Dendritic cell treated with granulocyte-macrophage colony-stimulating factor and Interleukin-4, amounts not matched to agents 40 ng/mL and 50 ng/mL, for 4 days (primary cell): ENCODE data around the gene S100A4.
"Not testable (repeated sequence)": the region's sequence is repeated elsewhere in the genome, so short reads cannot be mapped to it uniquely, and the experiment has no call there.

ENCODE experiments used
- H3K27ac Mint-ChIP-seq: one replicate; pipeline ENCODE4 v1.8.0; 2022; ENCODE audit warnings: mild to moderate bottlenecking, mixed read lengths
- H3K27me3 Mint-ChIP-seq: one replicate; pipeline ENCODE4 v1.8.0; 2022; ENCODE audit warnings: mild to moderate bottlenecking, mixed read lengths
- H3K36me3 Mint-ChIP-seq: one replicate; pipeline ENCODE4 v1.8.0; 2022; ENCODE audit warnings: low read depth, mixed read lengths
- H3K4me1 Mint-ChIP-seq: one replicate; pipeline ENCODE4 v1.8.0; 2022; ENCODE audit warnings: low read depth, mixed read lengths
- H3K4me3 Mint-ChIP-seq: one replicate; pipeline ENCODE4 v1.8.0; 2022; ENCODE audit warnings: mild to moderate bottlenecking, moderate library complexity, mixed read lengths
- H3K9me3 Mint-ChIP-seq: one replicate; pipeline ENCODE4 v1.8.0; 2022; ENCODE audit warnings: mixed read lengths
- intact Hi-C: fragments of 100-400 bp; cut with micrococcal nuclease; formaldehyde crosslinking; loops from one replicate; pipeline ENCODE4 v1.15.0; 2022

The S100A4 gene

GRCh38 chr1:153525088-153525728 is 20.4 kb downstream of the S100A4 start:
- no peaks in the 10 kb centered on the region for H3K27me3 Mint-ChIP-seq
- peaks cover 19% of the 10 kb centered on the region for H3K36me3 Mint-ChIP-seq
- peaks cover 48% of the 10 kb centered on the region for H3K4me1 Mint-ChIP-seq
- peak overlapping the region; percentile 9 for H3K27ac Mint-ChIP-seq
- no peaks in the 10 kb centered on the region for H3K9me3 Mint-ChIP-seq
- intact Hi-C loops = no loop called here
- H3K4me3 Mint-ChIP-seq = no peak overlapping the region

DNA sequence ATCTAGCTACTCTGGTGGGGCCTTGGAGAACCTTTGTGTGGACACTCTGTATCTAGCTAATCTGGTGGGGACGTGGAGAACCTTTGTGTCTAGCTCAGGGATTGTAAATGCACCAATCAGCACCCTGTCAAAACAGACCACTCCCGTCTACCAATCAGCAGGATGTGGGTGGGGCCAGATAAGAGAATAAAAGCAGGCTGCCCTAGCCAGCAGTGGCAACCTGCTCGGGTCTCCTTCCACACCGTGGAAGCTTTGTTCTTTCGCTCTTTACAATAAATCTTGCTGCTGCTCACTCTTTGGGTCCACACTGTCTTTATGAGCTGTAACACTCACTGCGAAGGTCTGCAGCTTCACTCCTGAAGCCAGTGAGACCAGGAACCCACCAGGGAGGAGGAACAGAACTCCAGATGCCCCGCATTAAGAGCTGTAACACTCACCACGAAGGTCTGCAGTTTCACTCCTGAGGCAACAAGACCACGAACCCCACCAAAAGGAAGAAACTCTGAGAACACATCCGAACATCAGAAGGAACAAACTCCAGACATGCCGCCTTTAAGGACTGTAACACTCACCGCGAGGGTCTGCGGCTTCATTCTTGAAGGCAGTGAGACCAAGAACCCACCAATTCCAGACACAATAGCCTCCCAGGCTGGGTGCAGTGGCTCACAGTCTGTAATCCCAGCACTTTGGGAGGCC is 23.1 kb downstream of the S100A4 start:
- H3K4me3 Mint-ChIP-seq, H3K9me3 Mint-ChIP-seq, H3K36me3 Mint-ChIP-seq, intact Hi-C loops, H3K27me3 Mint-ChIP-seq, H3K27ac Mint-ChIP-seq: not testable (repeated sequence)
- H3K4me1 Mint-ChIP-seq = peaks cover 55% of the 10 kb centered on the region

- H3K27me3 Mint-ChIP-seq, intact Hi-C loops, H3K27ac Mint-ChIP-seq, H3K4me3 Mint-ChIP-seq, H3K36me3 Mint-ChIP-seq, H3K9me3 Mint-ChIP-seq: not testable (repeated sequence)
- H3K4me1 Mint-ChIP-seq = peaks cover 49% of the 10 kb centered on the region
These were observed 23.8 kb downstream of the S100A4 start for GRCh38 chr1:153521808-153522207.

- intact Hi-C loops = no loop called here
- no peaks in the 10 kb centered on the region for H3K9me3 Mint-ChIP-seq
- no peak overlapping the region for H3K27ac Mint-ChIP-seq
- peaks cover 49% of the 10 kb centered on the region for H3K4me1 Mint-ChIP-seq
- no peak overlapping the region for H3K4me3 Mint-ChIP-seq
- no peaks in the 10 kb centered on the region for H3K27me3 Mint-ChIP-seq
- no peaks in the 10 kb centered on the region for H3K36me3 Mint-ChIP-seq
These were observed 24.7 kb downstream of the S100A4 start for GRCh38 chr1:153520818-153521476.

DNA sequence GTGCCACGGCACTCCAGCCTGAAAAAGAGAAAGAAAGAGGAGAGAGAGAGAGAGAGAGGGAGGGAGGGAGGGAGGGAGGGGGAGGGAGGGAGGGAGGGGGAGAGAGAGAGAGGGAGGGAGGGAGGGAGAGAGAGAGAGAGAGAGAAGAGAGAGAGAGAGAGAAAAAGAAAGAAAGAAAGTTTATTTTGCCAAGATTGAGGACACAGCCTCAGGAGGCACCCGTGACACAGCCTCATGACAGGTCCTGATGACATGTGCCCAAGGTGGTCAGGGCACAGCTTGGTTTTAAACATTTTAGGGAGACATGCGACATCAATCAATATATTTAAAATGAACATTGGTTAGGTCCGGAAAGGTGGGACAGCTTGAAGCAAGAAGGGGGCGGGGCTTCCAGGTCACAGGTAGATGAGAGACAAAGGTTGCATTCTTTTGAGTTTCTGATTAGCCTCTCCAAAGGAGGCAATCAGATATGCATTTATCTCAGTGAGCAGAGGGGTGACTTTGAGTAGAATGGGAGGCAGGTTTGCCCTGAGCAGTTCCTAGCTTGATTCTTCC is 25.4 kb downstream of the S100A4 start:
- intact Hi-C loops, H3K27me3 Mint-ChIP-seq, H3K4me3 Mint-ChIP-seq, H3K9me3 Mint-ChIP-seq, H3K36me3 Mint-ChIP-seq, H3K27ac Mint-ChIP-seq: not testable (repeated sequence)
- peaks cover 50% of the 10 kb centered on the region for H3K4me1 Mint-ChIP-seq

GRCh38 chr1:153519242-153519641 is 26.4 kb downstream of the S100A4 start:
- Mint-ChIP-seq H3K4me1 (peaks cover 58% of the 10 kb centered on the region), H3K4me3 (no peak overlapping the region), H3K9me3 (no peaks in the 10 kb centered on the region), H3K27ac (no peak overlapping the region), H3K36me3 (no peaks in the 10 kb centered on the region), H3K27me3 (no peaks in the 10 kb centered on the region)
- intact Hi-C loops = loop anchor here (10.0 kb wide), 1 partner anchor 226 kb away; no protein-coding TSS in a partner anchor

DNA sequence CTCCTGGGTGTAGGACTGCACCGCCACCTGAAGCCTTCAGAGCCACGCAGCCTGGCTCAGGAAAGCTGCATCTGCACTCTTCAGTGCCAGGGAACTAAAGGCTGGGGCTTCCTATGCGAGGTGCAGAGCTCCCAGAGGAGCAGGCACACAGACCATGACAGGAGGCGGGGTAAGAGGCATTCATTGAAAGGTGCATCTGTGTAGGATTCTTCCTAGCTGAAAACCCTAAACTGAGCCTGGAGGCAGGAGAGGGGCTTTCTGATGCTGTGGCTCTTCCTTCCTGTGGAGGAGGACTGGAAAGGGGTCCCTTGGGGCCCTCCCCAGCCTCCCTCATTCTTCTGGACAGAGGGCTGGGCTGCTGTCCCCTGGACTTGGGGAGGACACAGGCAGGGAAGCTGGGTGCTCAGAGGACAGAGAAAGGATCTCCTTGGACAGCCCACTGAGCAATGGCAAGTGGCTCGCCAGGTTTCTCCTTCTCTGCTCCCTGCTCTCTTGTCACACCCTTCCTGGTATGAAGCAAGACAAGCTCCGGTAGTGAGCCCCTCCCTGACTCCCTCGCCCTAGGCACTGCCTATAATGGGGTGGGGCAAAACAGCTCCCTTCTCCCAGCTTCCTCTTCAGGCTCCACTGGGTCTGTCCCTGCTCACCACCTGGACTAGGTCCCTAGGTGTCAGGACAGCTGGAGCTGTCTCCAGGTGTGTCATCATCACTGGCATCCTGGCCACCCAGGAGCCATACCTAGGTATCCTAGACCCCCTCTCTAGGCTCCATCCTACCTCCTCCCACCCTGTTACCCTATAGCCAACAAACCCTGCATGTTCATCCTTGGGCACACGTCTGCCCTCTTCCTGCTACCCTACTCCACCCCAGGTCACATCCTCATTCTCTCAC is 29.9 kb downstream of the S100A4 start:
- no peaks in the 10 kb centered on the region for H3K9me3 Mint-ChIP-seq
- H3K4me1 Mint-ChIP-seq = peaks cover 66% of the 10 kb centered on the region
- no peaks in the 10 kb centered on the region for H3K27me3 Mint-ChIP-seq
- intact Hi-C loops = loop anchor here (10.0 kb wide), 1 partner anchor 229 kb away; no protein-coding TSS in a partner anchor
- H3K4me3 Mint-ChIP-seq = no peak overlapping the region
- H3K27ac Mint-ChIP-seq = peak overlapping the region; percentile 58
- no peaks in the 10 kb centered on the region for H3K36me3 Mint-ChIP-seq

GRCh38 chr1:153513666-153514065 is 31.9 kb downstream of the S100A4 start:
- Mint-ChIP-seq H3K36me3 (no peaks in the 10 kb centered on the region), H3K4me1 (peaks cover 51% of the 10 kb centered on the region), H3K4me3 (no peak overlapping the region), H3K27me3 (no peaks in the 10 kb centered on the region), H3K27ac (peak overlapping the region; percentile 60), H3K9me3 (no peaks in the 10 kb centered on the region)
- intact Hi-C loops = loop anchor here (10.0 kb wide), 1 partner anchor 231 kb away; no protein-coding TSS in a partner anchor

GRCh38 chr1:153513023-153513422 is 32.6 kb downstream of the S100A4 start:
- intact Hi-C loops = loop anchor here (10.0 kb wide), 1 partner anchor 232 kb away; no protein-coding TSS in a partner anchor
- H3K4me1 Mint-ChIP-seq = peaks cover 44% of the 10 kb centered on the region
- H3K9me3 Mint-ChIP-seq = no peaks in the 10 kb centered on the region
- no peaks in the 10 kb centered on the region for H3K27me3 Mint-ChIP-seq
- H3K27ac Mint-ChIP-seq = peak overlapping the region; percentile 18
- no peak overlapping the region for H3K4me3 Mint-ChIP-seq
- H3K36me3 Mint-ChIP-seq = no peaks in the 10 kb centered on the region

DNA sequence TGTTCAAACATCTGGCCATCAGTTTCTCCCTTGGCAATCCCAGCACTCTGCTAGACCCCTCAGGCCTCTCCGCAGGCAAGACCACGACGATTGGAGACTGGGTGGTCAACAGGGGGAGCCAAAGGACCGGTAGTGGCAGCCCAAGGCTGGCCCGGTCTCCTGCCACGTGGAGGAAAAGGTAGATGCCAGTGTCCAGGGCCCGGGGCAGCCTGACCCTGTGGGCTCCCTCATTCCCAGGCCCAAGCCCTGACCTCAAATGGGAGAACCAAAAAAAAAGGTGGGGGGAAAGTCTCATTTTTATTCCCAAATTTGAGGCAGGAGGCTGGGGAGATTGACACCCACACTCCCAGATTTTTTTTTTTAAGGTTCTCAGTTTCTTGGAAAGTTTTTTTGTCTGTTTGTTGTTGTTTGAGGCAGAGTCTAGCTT is 34.6 kb downstream of the S100A4 start:
- Mint-ChIP-seq H3K27me3 (no peaks in the 10 kb centered on the region), H3K4me1 (peaks cover 42% of the 10 kb centered on the region), H3K27ac (no peak overlapping the region), H3K4me3 (no peak overlapping the region), H3K36me3 (no peaks in the 10 kb centered on the region), H3K9me3 (no peaks in the 10 kb centered on the region)
- intact Hi-C loops = loop anchor here (1.0 to 10.0 kb wide), 3 partner anchors 57 to 234 kb away; no protein-coding TSS in a partner anchor

DNA sequence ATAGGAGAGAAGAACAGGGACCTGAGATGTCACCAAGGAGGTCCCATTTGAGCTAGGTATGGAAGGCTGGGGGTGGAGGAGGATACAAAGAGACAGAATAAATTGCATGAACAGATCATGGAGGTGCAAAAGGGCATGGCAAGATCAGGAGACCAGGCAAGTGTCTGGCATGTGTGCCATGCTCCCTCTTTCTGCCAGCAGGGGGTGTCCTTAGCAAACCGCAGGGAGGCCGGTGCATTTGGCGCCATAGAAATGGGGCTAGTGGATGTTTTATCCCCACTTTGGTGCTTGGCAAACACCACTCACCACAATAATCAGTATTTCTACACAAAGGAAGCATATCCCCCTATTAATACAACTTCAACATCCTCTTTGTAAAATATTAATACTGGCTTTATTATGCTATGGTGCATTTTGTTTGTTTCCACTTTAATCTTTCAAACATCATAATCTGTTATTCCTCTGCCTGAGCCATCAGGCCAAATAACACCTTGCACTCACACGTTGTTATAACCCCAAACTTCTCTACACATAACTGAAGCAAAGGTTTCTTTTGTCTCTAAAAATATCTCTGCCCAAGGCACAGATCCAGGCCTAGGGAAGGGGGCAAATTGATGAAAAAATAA is 35.8 kb downstream of the S100A4 start:
- Mint-ChIP-seq H3K27ac (no peak overlapping the region), H3K27me3 (peaks cover 1% of the 10 kb centered on the region), H3K4me3 (no peak overlapping the region), H3K9me3 (no peaks in the 10 kb centered on the region), H3K36me3 (no peaks in the 10 kb centered on the region), H3K4me1 (peaks cover 32% of the 10 kb centered on the region)
- intact Hi-C loops = loop anchor here (10.0 kb wide), 1 partner anchor 235 kb away; no protein-coding TSS in a partner anchor

GRCh38 chr1:153509036-153509435 is 36.6 kb downstream of the S100A4 start:
- H3K4me3 Mint-ChIP-seq = no peak overlapping the region
- H3K9me3 Mint-ChIP-seq = no peaks in the 10 kb centered on the region
- intact Hi-C loops = no loop called here
- no peak overlapping the region for H3K27ac Mint-ChIP-seq
- no peaks in the 10 kb centered on the region for H3K36me3 Mint-ChIP-seq
- H3K27me3 Mint-ChIP-seq = peaks cover 1% of the 10 kb centered on the region
- peaks cover 24% of the 10 kb centered on the region for H3K4me1 Mint-ChIP-seq
